ENCODE results near the gene SLC17A4.
A peak's percentile ranks its signal among the peaks of the same experiment; 100 is the strongest.

SLC17A4 gene

GRCh38 chr6:25754535-25754934 lies at the start of gene SLC17A4:
TSS of gene SLC17A4 (plus strand) at chr6:25754742. CDS start at chr6:25761963, 7,221 bp downstream.
- no peak for DNase-seq (ENCODE audit: low spot score in 2 of 2)
- no peaks in the 10 kb centered on the region for H3K4me1 ChIP-seq
- in situ Hi-C loops (cut with MboI; ENCODE audit: low sequenced_read_pairs), result no loop called here

GRCh38 chr6:25706314-25707014 lies 48.1 kb upstream of the SLC17A4 start:
- peak in 1 of 2 experiments; percentile 16 for DNase-seq (ENCODE audit: low spot score in 2 of 2)
- no peaks in the 10 kb centered on the region for H3K9me3 ChIP-seq
- no peak overlapping the region for H3K4me3 ChIP-seq
- H3K4me1 ChIP-seq, result no peaks in the 10 kb centered on the region
- in situ Hi-C loops (cut with MboI; ENCODE audit: low sequenced_read_pairs), result no loop called here
- H3K27me3 ChIP-seq (ENCODE audit: low read depth), result peaks cover 5% of the 10 kb centered on the region; the same call in 1 of the 2 replicates
- H3K36me3 ChIP-seq (replicated peaks), result no peaks in the 10 kb centered on the region

More at GRCh38 chr6:25754535-25754934, at the start of gene SLC17A4:
- H3K36me3 ChIP-seq (replicated peaks), result no peaks in the 10 kb centered on the region
- H3K9me3 ChIP-seq, result no peaks in the 10 kb centered on the region
- no peak within 1 kb of the TSS for H3K4me3 ChIP-seq
- 0 out of 2 replicates have a peak, but pooled peaks cover 5% of the 10 kb centered on the region for H3K27me3 ChIP-seq (ENCODE audit: low read depth)

- Histone ChIP-seq H3K9me3 (no peaks in the 10 kb centered on the region), H3K27me3 (ENCODE audit: low read depth) (peaks cover 5% of the 10 kb centered on the region; the same call in 1 of the 2 replicates), H3K4me3 (no peak overlapping the region), H3K36me3 (replicated peaks) (no peaks in the 10 kb centered on the region), H3K4me1 (peaks cover 10% of the 10 kb centered on the region)
- DNase-seq (ENCODE audit: low spot score in 2 of 2), result no peak
- in situ Hi-C loops (cut with MboI; ENCODE audit: low sequenced_read_pairs), result no loop called here
Observed at GRCh38 chr6:25709761-25710160, 44.8 kb upstream of the SLC17A4 start.

- Histone ChIP-seq H3K9me3 (no peaks in the 10 kb centered on the region), H3K4me3 (no peak overlapping the region), H3K36me3 (replicated peaks) (no peaks in the 10 kb centered on the region), H3K4me1 (peaks cover 10% of the 10 kb centered on the region), H3K27me3 (ENCODE audit: low read depth) (peaks cover 3% of the 10 kb centered on the region; the same call in 1 of the 2 replicates)
- in situ Hi-C loops (cut with MboI; ENCODE audit: low sequenced_read_pairs), result no loop called here
- no peak for DNase-seq (ENCODE audit: low spot score in 2 of 2)
Observed at GRCh38 chr6:25710287-25710686, 44.3 kb upstream of the SLC17A4 start.

GRCh38 chr6:25713824-25714223 lies 40.7 kb upstream of the SLC17A4 start:
- Histone ChIP-seq H3K4me1 (peaks cover 10% of the 10 kb centered on the region), H3K36me3 (replicated peaks) (no peaks in the 10 kb centered on the region), H3K4me3 (no peak overlapping the region), H3K27me3 (ENCODE audit: low read depth) (no peaks in the 10 kb centered on the region), H3K9me3 (no peaks in the 10 kb centered on the region)
- in situ Hi-C loops (cut with MboI; ENCODE audit: low sequenced_read_pairs), result no loop called here
- DNase-seq (ENCODE audit: low spot score in 2 of 2), result peak in 1 of 2 experiments; percentile 39

- Histone ChIP-seq H3K4me3 (no peak overlapping the region), H3K4me1 (peaks cover 10% of the 10 kb centered on the region), H3K27me3 (ENCODE audit: low read depth) (no peaks in the 10 kb centered on the region), H3K36me3 (replicated peaks) (no peaks in the 10 kb centered on the region), H3K9me3 (no peaks in the 10 kb centered on the region)
- DNase-seq (ENCODE audit: low spot score in 2 of 2), result no peak
- in situ Hi-C loops (cut with MboI; ENCODE audit: low sequenced_read_pairs), result no loop called here
Observed at GRCh38 chr6:25714765-25715164, 39.8 kb upstream of the SLC17A4 start.

GRCh38 chr6:25715794-25716193 lies 38.7 kb upstream of the SLC17A4 start:
- H3K4me3 ChIP-seq, result no peak overlapping the region
- peaks cover 10% of the 10 kb centered on the region for H3K4me1 ChIP-seq
- in situ Hi-C loops (cut with MboI; ENCODE audit: low sequenced_read_pairs), result no loop called here
- no peaks in the 10 kb centered on the region for H3K9me3 ChIP-seq
- no peaks in the 10 kb centered on the region for H3K36me3 ChIP-seq (replicated peaks)
- H3K27me3 ChIP-seq (ENCODE audit: low read depth), result no peaks in the 10 kb centered on the region
- no peak for DNase-seq (ENCODE audit: low spot score in 2 of 2)

- in situ Hi-C loops (cut with MboI; ENCODE audit: low sequenced_read_pairs), result no loop called here
- peaks cover 2% of the 10 kb centered on the region; the same call in 1 of the 2 replicates for H3K27me3 ChIP-seq (ENCODE audit: low read depth)
- H3K4me3 ChIP-seq, result no peak overlapping the region
- no peaks in the 10 kb centered on the region for H3K9me3 ChIP-seq
- DNase-seq (ENCODE audit: low spot score in 2 of 2), result peak; percentile 23 to 34
- no peaks in the 10 kb centered on the region for H3K36me3 ChIP-seq (replicated peaks)
- peaks cover 10% of the 10 kb centered on the region for H3K4me1 ChIP-seq
Observed at GRCh38 chr6:25717866-25718740, 36.4 kb upstream of the SLC17A4 start.

GRCh38 chr6:25726122-25726911 lies 28.2 kb upstream of the SLC17A4 start:
- Histone ChIP-seq H3K9me3 (no peaks in the 10 kb centered on the region), H3K27me3 (ENCODE audit: low read depth) (peaks cover 2% of the 10 kb centered on the region; the same call in 1 of the 2 replicates), H3K4me3 (no peak overlapping the region), H3K36me3 (replicated peaks) (no peaks in the 10 kb centered on the region), H3K4me1 (no peaks in the 10 kb centered on the region)
- in situ Hi-C loops (cut with MboI; ENCODE audit: low sequenced_read_pairs), result no loop called here
- no peak for DNase-seq (ENCODE audit: low spot score in 2 of 2)

- Histone ChIP-seq H3K4me1 (no peaks in the 10 kb centered on the region), H3K36me3 (replicated peaks) (no peaks in the 10 kb centered on the region), H3K4me3 (no peak overlapping the region), H3K9me3 (no peaks in the 10 kb centered on the region), H3K27me3 (ENCODE audit: low read depth) (peaks cover 2% of the 10 kb centered on the region; the same call in 1 of the 2 replicates)
- in situ Hi-C loops (cut with MboI; ENCODE audit: low sequenced_read_pairs), result no loop called here
- DNase-seq (ENCODE audit: low spot score in 2 of 2), result no peak
Observed at GRCh38 chr6:25727028-25727427, 27.5 kb upstream of the SLC17A4 start.

GRCh38 chr6:25730907-25731306 lies 23.6 kb upstream of the SLC17A4 start:
- in situ Hi-C loops (cut with MboI; ENCODE audit: low sequenced_read_pairs), result no loop called here
- Histone ChIP-seq H3K9me3 (no peaks in the 10 kb centered on the region), H3K27me3 (ENCODE audit: low read depth) (no peaks in the 10 kb centered on the region), H3K4me3 (no peak overlapping the region), H3K4me1 (no peaks in the 10 kb centered on the region), H3K36me3 (replicated peaks) (no peaks in the 10 kb centered on the region)
- no peak for DNase-seq (ENCODE audit: low spot score in 2 of 2)

GRCh38 chr6:25731721-25732120 lies 22.8 kb upstream of the SLC17A4 start:
- no peaks in the 10 kb centered on the region for H3K27me3 ChIP-seq (ENCODE audit: low read depth)
- DNase-seq (ENCODE audit: low spot score in 2 of 2), result no peak
- no peak overlapping the region for H3K4me3 ChIP-seq
- no peaks in the 10 kb centered on the region for H3K4me1 ChIP-seq
- no peaks in the 10 kb centered on the region for H3K36me3 ChIP-seq (replicated peaks)
- in situ Hi-C loops (cut with MboI; ENCODE audit: low sequenced_read_pairs), result no loop called here
- no peaks in the 10 kb centered on the region for H3K9me3 ChIP-seq

- in situ Hi-C loops (cut with MboI; ENCODE audit: low sequenced_read_pairs), result no loop called here
- no peak for DNase-seq (ENCODE audit: low spot score in 2 of 2)
Observed at GRCh38 chr6:25732468-25733198, 21.9 kb upstream of the SLC17A4 start.

More at GRCh38 chr6:25732468-25733198, 21.9 kb upstream of the SLC17A4 start:
- Histone ChIP-seq H3K4me3 (no peak overlapping the region), H3K9me3 (no peaks in the 10 kb centered on the region), H3K4me1 (no peaks in the 10 kb centered on the region), H3K36me3 (replicated peaks) (no peaks in the 10 kb centered on the region), H3K27me3 (ENCODE audit: low read depth) (no peaks in the 10 kb centered on the region)
